K562 (cell line): ENCODE measurements around the gene CDK11B. TPM values are rescaled to one million over a fixed set of nuclear protein-coding genes. Genes with fewer than 3 reads are reported as not detected.
"Not testable (repeated sequence)": the region's sequence is repeated elsewhere in the genome, so short reads cannot be mapped to it uniquely, and the experiment has no call there.

Experiments used
- ATF1 ChIP-seq, 2 experiments: fragments of 450-650 bp in 1 of 2; IDR thresholded peaks; 2 replicates each; pipeline ENCODE4 v1.6.1; 2016; ENCODE audit warnings: missing compliant biosample characterization in 1 of 2, missing genetic modification characterization in 1 of 2
- ATF7 ChIP-seq: fragments of 450-650 bp; IDR thresholded peaks from 2 replicates; pipeline ENCODE4 v1.7.1; 2014; ENCODE audit warnings: mild to moderate bottlenecking, moderate library complexity
- JUND ChIP-seq, 2 experiments: IDR thresholded peaks; 2 replicates in 1 of 2; 3 replicates in 1 of 2; pipeline ENCODE4 v1.6.1; 2011; ENCODE audit warnings: borderline replicate concordance in 2 of 2, low read depth in 2 of 2, low read length in 2 of 2, improper control_type of control experiment in 1 of 2, missing biosample characterization in 1 of 2, missing genetic modification characterization in 1 of 2, missing genetic modification reagents in 1 of 2
- MAFF ChIP-seq: IDR thresholded peaks from 2 replicates; pipeline ENCODE4 v1.6.1; 2012; ENCODE audit warnings: low read length, improper control_type of control experiment
- MNT ChIP-seq, 2 experiments: fragments of 450-650 bp; conservative IDR thresholded peaks; 2 replicates each; pipeline ENCODE4 v1.6.1; 2017; ENCODE audit warnings: mild to moderate bottlenecking in 2 of 2, moderate library complexity in 2 of 2
- MXI1 ChIP-seq: IDR thresholded peaks from 2 replicates; pipeline ENCODE4 v1.6.1; 2011; ENCODE audit warnings: low read depth, mild to moderate bottlenecking, improper control_type of control experiment, low read length
- PCBP1 ChIP-seq: fragments of 200-400 bp; formaldehyde crosslinking; IDR thresholded peaks from 2 replicates; pipeline ENCODE4 v1.6.1; 2018; ENCODE audit warnings: mild to moderate bottlenecking, low read depth, low read length; ENCODE audit not compliant: poor library complexity, severe bottlenecking
- POLR2G ChIP-seq: fragments of 200-400 bp; formaldehyde crosslinking; IDR thresholded peaks from 2 replicates; pipeline ENCODE4 v1.6.1; 2017; ENCODE audit warnings: low read depth, mild to moderate bottlenecking, antibody characterized with exemption, low read length, moderate library complexity
- SIN3B ChIP-seq: fragments of 450-650 bp; IDR thresholded peaks from 2 replicates; pipeline ENCODE4 v1.6.1; 2017; ENCODE audit warnings: low read depth, mild to moderate bottlenecking, moderate library complexity
- SIX5 ChIP-seq, 2 experiments: IDR thresholded peaks; 2 replicates each; pipeline ENCODE4 v1.6.1; 2011; ENCODE audit warnings: low read length in 2 of 2, borderline replicate concordance in 1 of 2, low read depth in 1 of 2, mild to moderate bottlenecking in 1 of 2, moderate library complexity in 1 of 2; ENCODE audit not compliant: insufficient read depth in 1 of 2
- TCF7L2 ChIP-seq: fragments of 150-350 bp; IDR thresholded peaks from 2 replicates; pipeline ENCODE4 v1.6.1; 2016; ENCODE audit warnings: low read depth, mild to moderate bottlenecking, low read length, moderate library complexity
- TOE1 ChIP-seq, 2 experiments: fragments of 450-650 bp in 1 of 2; sonication (generic) in 1 of 2; formaldehyde crosslinking in 1 of 2; IDR thresholded peaks; 2 replicates each; pipeline versions ENCODE4 v1.7.1 to v1.8.0; 2016 to 2022; ENCODE audit warnings: borderline replicate concordance in 2 of 2, mild to moderate bottlenecking in 2 of 2, antibody characterized with exemption in 1 of 2, inconsistent platforms in 1 of 2, low read depth in 1 of 2, missing genetic modification reagents in 1 of 2, moderate library complexity in 1 of 2
- VEZF1 ChIP-seq: fragments of 200-800 bp; sonication (Bioruptor generic); IDR thresholded peaks from 2 replicates; pipeline ENCODE4 v1.6.1; 2017; ENCODE audit warnings: missing genetic modification characterization, missing compliant biosample characterization
- ZBTB11 ChIP-seq, 3 experiments: fragments of 200-800 bp in 1 of 3; fragments of 250-450 bp in 1 of 3; fragments of 450-650 bp in 1 of 3; sonication (Bioruptor Pico) in 1 of 3; sonication (Bioruptor generic) in 1 of 3; formaldehyde crosslinking in 1 of 3; IDR thresholded peaks; 2 replicates each; pipeline versions ENCODE4 v1.6.1 to v1.8.0; 2016 to 2022; ENCODE audit warnings: mild to moderate bottlenecking in 2 of 3, missing genetic modification characterization in 2 of 3, missing compliant biosample characterization in 1 of 3, moderate library complexity in 1 of 3
- ZFX ChIP-seq: sonication (generic); formaldehyde crosslinking; IDR thresholded peaks from 2 replicates; pipeline ENCODE4 v1.8.0; 2022; ENCODE audit warnings: mild to moderate bottlenecking, missing genetic modification reagents, moderate library complexity
- ZNF589 ChIP-seq: fragments of 200-800 bp; sonication (Bioruptor generic); IDR thresholded peaks from 2 replicates; pipeline ENCODE4 v1.6.1; 2016; ENCODE audit warnings: low read depth, missing genetic modification characterization, missing compliant biosample characterization
- polyA plus RNA-seq, 8 experiments: library from polyadenylated mRNA; depleted of rRNA in 4 of 8; stranded (reverse) in 5 of 8; unstranded in 3 of 8; fragments of >200 nt; fragmentation: Nextera tagmentation in 2 of 8; fragmentation: Illumina TruSeq in 1 of 8; extraction: Ambion mirVana in 2 of 8; extraction: Trizol in 1 of 8; gene quantifications; 2 replicates each; pipeline versions ENCODE4 v1.2.1 to v1.2.3, GENCODE V29; 2011 to 2014; ENCODE audit warnings: inconsistent platforms in 1 of 8, missing spikeins in 1 of 8
- total RNA-seq, 7 experiments: library from RNA; depleted of rRNA in 6 of 7; stranded (reverse); fragments of >200 nt in 6 of 7; fragmentation: Illumina TruSeq in 2 of 7; extraction: Trizol in 2 of 7; gene quantifications; 2 replicates each; pipeline versions ENCODE4 v1.2.1 to v1.2.3, GENCODE V29; 2011 to 2021; ENCODE audit warnings: low replicate concordance in 1 of 7

Gene CDK11B
- total and polyA plus RNA-seq, 9 of the 15 experiments (the other 6 are each of a cell fraction or from before 2014, with no cell fraction given) = 2.8 to 52.2 (median 19.5) TPM

GRCh38 chr1:1692714-1693647 lies 34.2 kb upstream of the CDK11B start, which contains the start of gene SLC35E2B (continued):
- TF ChIP-seq JUND (IDR thresholded peaks at IDR 0.05; ENCODE audit: borderline replicate concordance, low read depth, low read length) (peak; percentile 89), TOE1 (IDR thresholded peaks at IDR 0.05; ENCODE audit: borderline replicate concordance) (peak; percentile 56; the same call in 1 of the 2 replicates), MXI1 (0 out of 2 replicates have a peak, but pooled peaks have one; percentile 15), POLR2G (peak; percentile 62; the same call in 1 of the 2 replicates), ZNF589 (0 out of 2 replicates have a peak, but pooled peaks have one; percentile 28), SIN3B (0 out of 2 replicates have a peak, but pooled peaks have one; percentile 19), MNT (conservative IDR thresholded peaks at IDR 0.05) (peak in 1 of 2 experiments; percentile 15; a peak in 1 of 4 replicates), PCBP1 (peak; percentile 98), MAFF (peak; percentile 67; the same call in 1 of the 2 replicates), ZFX (peak; percentile 26; the same call in 1 of the 2 replicates), SIX5 (IDR thresholded peaks at IDR 0.05; ENCODE audit: borderline replicate concordance in 1 of 2, insufficient read depth in 1 of 2, low read depth in 1 of 2, low read length in 2 of 2) (peak; percentile 65 to 77), ATF1 (tag; IDR thresholded peaks at IDR 0.05) (0 out of 2 replicates have a peak, but pooled peaks have one; percentile 24), ATF7 (peak; percentile 99), ZBTB11 (CRISPR knock-in tag; IDR thresholded peaks at IDR 0.05) (peak in 1 of 3 experiments; percentile 67; a peak in 2 of 6 replicates), TCF7L2 (peak; percentile 87), VEZF1 (CRISPR knock-in tag) (0 out of 2 replicates have a peak, but pooled peaks have one; percentile 26)
- not testable (repeated sequence) for TF ChIP-seq JUND (tag; IDR thresholded peaks at IDR 0.05; ENCODE audit: borderline replicate concordance, low read depth, low read length); TOE1 (CRISPR knock-in tag; IDR thresholded peaks at IDR 0.05; ENCODE audit: borderline replicate concordance, low read depth); ATF1 (CRISPR knock-in tag; IDR thresholded peaks at IDR 0.05)
